NT2/D1 (cell line): Measurements from ENCODE around the gene DNAJC4.

ENCODE experiments used
- DNase-seq: peaks from one replicate; pipeline ENCODE4 v3.0.0-alpha.2; 2011; ENCODE audit warnings: low read depth, low spot score
- H3K27me3 ChIP-seq: 2 replicates; pipeline ENCODE4 v1.6.0; 2011; ENCODE audit warnings: mild to moderate bottlenecking; ENCODE audit not compliant: insufficient read length, insufficient read depth
- H3K36me3 ChIP-seq: 2 replicates; pipeline ENCODE4 v1.6.1; 2011; ENCODE audit warnings: mild to moderate bottlenecking, low read length, mixed read lengths; ENCODE audit not compliant: insufficient read depth, insufficient read length
- H3K4me1 ChIP-seq: 2 replicates; pipeline ENCODE4 v1.5.1; 2011; ENCODE audit not compliant: insufficient read depth, insufficient read length
- H3K4me3 ChIP-seq: 2 replicates; pipeline ENCODE4 v1.5.1; 2011; ENCODE audit warnings: low read depth; ENCODE audit not compliant: insufficient read length
- H3K9ac ChIP-seq: 2 replicates; pipeline ENCODE4 v1.6.0; 2011; ENCODE audit warnings: low read depth; ENCODE audit not compliant: insufficient read length
- H3K9me3 ChIP-seq: 2 replicates; pipeline ENCODE4 v1.5.1; 2011; ENCODE audit warnings: mild to moderate bottlenecking, low read length; ENCODE audit not compliant: insufficient read depth
- SUZ12 ChIP-seq: IDR thresholded peaks from 2 replicates; pipeline ENCODE4 v1.6.1; 2011; ENCODE audit not compliant: insufficient read length, insufficient read depth; ENCODE audit errors: extremely low read depth
- YY1 ChIP-seq: IDR thresholded peaks from 2 replicates; pipeline ENCODE4 v1.6.1; 2011; ENCODE audit not compliant: insufficient read length, insufficient read depth
- ZNF274 ChIP-seq: IDR thresholded peaks from 2 replicates; pipeline ENCODE4 v1.6.1; 2011; ENCODE audit warnings: mild to moderate bottlenecking, low read depth, low read length

The DNAJC4 gene

DNA sequence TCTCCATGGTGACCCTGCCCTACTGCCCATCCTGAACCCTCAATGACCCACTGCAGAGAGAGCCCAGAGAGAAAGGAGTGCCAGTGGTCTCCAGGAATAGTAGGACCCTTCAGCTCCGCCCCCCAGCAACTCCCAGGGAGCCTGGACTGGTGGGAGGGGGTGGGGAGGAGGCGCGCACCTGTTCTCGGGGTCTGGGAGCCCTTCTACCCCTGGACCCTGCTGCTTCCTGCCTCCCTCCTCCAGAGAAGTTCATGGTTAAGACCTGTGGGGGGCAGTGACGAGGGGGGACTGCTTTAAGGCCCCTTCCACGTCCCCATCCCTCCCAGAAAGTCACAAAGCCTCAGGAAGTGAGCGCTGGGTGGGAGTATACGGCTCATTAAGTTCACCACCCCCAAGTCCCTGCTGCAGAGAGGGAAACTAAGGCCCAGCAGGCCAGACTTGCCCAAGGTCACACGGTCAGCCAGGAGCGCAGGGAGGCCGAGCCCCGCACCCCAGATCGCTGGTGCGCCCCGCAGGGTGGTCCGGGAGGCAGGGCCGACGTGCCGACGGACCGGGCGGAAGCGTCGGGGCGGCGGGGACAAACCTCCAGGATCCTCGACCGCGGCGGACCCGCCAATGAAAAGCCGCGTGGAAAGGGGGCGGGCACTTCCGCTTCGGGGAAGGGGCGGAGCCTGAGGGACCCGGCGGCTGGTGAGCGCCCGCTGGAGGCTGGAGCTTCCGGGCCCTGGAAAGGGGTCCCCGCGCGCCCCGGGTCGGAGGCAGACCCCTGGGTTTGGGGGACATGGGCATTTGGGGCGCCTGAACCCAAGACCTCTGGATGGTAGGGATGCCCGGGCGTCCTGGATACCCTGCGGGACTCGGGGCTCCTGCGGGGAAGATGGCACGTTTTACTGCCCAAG, 4.5 kb upstream of the DNAJC4 start, which contains the start of the genes NUDT22 and TRPT1:
Gene NUDT22 (plus strand): TSS at position 667 of the 899 bp plus-strand sequence. CDS start 379 bp downstream, outside the sequence.
Gene TRPT1 (minus strand): TSS at position 579 of the 899 bp plus-strand sequence. CDS start 326 bp downstream, at position 253.
- TF ChIP-seq YY1 (no peak), ZNF274 (no peak), SUZ12 (no peak)
- no peaks in the 10 kb centered on the region for H3K27me3 ChIP-seq
- DNase-seq: no peak
- H3K36me3 ChIP-seq: peaks cover 35% of the 10 kb centered on the region
- H3K4me3 ChIP-seq: peak within 1 kb of the TSS; percentile 92
- no peaks in the 10 kb centered on the region for H3K9me3 ChIP-seq
- peak within 1 kb of the TSS; percentile 94 for H3K9ac ChIP-seq
- H3K4me1 ChIP-seq: peaks cover 33% of the 10 kb centered on the region

DNA sequence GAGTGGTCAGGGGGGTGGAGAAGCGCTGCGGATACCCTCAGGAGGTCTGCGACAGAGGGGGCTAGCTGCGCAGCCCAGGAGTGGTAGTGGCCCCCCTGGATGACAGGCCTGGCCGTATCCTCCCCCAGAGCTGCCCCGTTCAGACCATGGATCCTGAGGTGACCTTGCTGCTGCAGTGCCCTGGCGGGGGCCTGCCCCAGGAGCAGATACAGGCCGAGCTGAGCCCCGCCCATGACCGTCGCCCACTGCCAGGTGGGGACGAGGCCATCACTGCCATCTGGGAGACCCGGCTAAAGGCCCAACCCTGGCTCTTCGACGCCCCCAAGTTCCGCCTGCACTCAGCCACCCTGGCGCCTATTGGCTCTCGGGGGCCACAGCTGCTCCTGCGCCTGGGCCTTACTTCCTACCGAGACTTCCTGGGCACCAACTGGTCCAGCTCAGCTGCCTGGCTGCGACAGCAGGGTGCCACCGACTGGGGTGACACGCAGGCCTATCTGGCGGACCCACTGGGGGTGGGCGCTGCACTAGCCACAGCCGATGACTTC, 3.8 kb upstream of the DNAJC4 start:
- no peak for TF ChIP-seq SUZ12
- TF ChIP-seq ZNF274: no peak
- no peak for TF ChIP-seq YY1
- Histone ChIP-seq H3K9ac (peak overlapping the region; percentile 94), H3K27me3 (no peaks in the 10 kb centered on the region), H3K4me3 (peak overlapping the region; percentile 92), H3K4me1 (peaks cover 33% of the 10 kb centered on the region), H3K36me3 (peaks cover 31% of the 10 kb centered on the region), H3K9me3 (no peaks in the 10 kb centered on the region)
- DNase-seq: no peak

DNA sequence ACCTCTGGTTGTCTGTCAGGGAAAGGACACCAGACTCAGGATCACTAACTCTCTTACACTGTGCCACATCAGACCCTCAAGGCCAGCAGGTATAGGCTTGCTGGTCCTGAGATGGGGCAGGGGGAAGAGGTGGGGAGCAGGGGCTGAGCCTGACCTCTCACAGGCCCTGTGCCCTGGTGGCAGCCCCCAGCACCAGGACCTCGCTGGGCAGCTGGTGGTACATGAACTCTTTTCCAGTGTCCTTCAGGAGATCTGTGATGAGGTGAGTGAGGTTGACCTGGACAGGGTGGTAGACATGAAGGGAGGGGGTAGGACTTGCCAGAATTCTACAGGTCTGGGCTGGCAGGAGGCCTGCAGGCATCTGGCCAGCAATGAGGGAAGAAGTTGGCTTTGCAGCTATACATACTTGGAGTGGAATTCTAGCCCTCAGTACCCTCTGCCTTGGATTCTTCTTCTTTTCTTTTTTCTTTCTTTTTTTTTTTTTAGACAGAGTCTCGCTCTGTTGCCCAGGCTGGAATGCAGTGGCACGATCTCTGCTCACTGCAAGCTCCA, 2.9 kb upstream of the DNAJC4 start:
- peaks cover 37% of the 10 kb centered on the region for H3K4me1 ChIP-seq
- H3K9ac ChIP-seq: peak overlapping the region; percentile 94
- TF ChIP-seq SUZ12 (no peak), ZNF274 (no peak), YY1 (no peak)
- peaks cover 3% of the 10 kb centered on the region for H3K27me3 ChIP-seq
- no peaks in the 10 kb centered on the region for H3K9me3 ChIP-seq
- no peak for DNase-seq
- H3K4me3 ChIP-seq: no peak overlapping the region
- H3K36me3 ChIP-seq: peaks cover 29% of the 10 kb centered on the region

DNA sequence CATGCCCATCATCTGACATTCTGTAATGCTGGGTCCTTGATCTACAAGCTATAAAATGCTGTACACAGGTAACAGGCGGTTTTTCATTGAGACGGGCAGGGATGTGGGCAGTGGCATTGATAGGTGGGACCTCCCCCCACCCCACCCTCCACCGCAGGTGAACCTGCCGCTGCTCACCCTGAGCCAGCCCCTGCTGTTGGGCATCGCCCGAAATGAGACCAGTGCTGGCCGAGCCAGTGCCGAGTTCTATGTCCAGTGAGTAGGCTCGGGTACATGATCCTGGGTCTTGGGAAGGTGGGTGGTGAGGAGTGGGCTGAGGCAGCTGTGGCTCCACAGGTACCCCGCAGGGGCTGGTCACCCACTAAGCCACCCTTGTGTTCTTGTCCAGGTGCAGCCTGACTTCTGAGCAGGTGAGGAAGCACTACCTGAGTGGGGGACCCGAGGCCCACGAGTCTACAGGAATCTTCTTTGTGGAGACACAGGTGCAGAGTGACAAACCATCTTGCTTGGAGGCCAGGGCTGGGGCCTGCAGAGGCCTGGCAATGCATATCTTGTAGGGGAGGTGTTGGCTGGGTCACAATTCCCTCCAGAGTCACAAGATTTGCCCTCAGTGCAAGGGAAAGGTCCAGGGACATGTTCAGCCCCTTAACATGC, 1.1 kb upstream of the DNAJC4 start:
- H3K36me3 ChIP-seq: peaks cover 14% of the 10 kb centered on the region
- peaks cover 13% of the 10 kb centered on the region for H3K27me3 ChIP-seq
- no peak overlapping the region for H3K4me3 ChIP-seq
- DNase-seq: no peak
- no peaks in the 10 kb centered on the region for H3K9me3 ChIP-seq
- TF ChIP-seq YY1: no peak
- no peak for TF ChIP-seq SUZ12
- TF ChIP-seq ZNF274: no peak
- peak overlapping the region; percentile 70 for H3K9ac ChIP-seq
- peaks cover 39% of the 10 kb centered on the region for H3K4me1 ChIP-seq

DNA sequence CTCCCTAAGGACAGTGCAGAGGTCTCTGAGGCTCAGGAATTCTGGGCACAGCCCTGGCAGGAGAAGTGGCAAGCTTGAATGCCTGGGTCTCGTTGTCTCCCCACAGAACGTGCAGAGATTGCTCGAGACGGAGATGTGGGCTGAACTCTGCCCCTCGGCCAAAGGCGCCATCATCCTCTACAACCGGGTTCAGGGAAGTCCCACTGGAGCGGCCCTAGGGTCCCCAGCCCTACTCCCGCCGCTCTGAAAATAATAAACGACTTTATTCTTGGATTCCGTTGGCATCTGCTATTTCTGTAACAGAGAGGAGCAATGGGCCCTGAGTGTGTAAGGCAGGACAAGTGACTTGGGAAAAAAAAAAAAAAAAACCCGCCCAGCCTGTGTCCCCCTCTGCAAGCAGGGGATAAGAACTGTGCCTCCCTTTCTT, 591 bp upstream of the DNAJC4 start:
- peaks cover 9% of the 10 kb centered on the region for H3K36me3 ChIP-seq
- TF ChIP-seq YY1 (no peak), ZNF274 (no peak), SUZ12 (no peak)
- no peak overlapping the region for H3K4me3 ChIP-seq
- H3K9ac ChIP-seq: peak overlapping the region; percentile 77
- peaks cover 35% of the 10 kb centered on the region for H3K4me1 ChIP-seq
- DNase-seq: no peak
- H3K9me3 ChIP-seq: no peaks in the 10 kb centered on the region
- peaks cover 13% of the 10 kb centered on the region for H3K27me3 ChIP-seq

DNA sequence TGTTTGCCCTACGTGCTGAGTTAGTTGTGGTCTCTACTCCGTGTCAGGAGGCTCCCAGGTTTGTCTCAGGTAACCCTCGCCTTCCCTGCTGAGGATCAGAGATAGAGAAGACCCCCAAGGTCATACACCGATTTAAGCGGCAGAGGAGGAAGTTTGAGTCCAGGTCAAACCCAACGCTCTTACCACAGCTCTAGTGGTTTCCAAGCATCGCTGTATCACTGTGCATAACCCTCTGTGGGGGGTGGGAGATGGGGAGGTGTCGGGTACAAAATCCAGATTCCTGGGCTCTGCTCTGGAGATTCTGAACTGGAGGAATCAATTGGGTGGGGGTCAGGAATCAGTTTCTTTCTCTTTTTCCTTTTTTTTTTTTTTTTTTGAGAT, 627 bp downstream of the DNAJC4 start:
- TF ChIP-seq SUZ12: no peak
- TF ChIP-seq ZNF274: no peak
- no peak for TF ChIP-seq YY1
- Histone ChIP-seq H3K9ac (peak overlapping the region; percentile 89), H3K36me3 (peaks cover 7% of the 10 kb centered on the region), H3K4me1 (peaks cover 35% of the 10 kb centered on the region), H3K27me3 (peaks cover 13% of the 10 kb centered on the region), H3K4me3 (peak overlapping the region; percentile 83), H3K9me3 (no peaks in the 10 kb centered on the region)
- no peak for DNase-seq
